Activated T-helper 2 cell treated with anti-CD3 and anti-CD28 coated beads, Interferon-gamma antibody, Interleukin-2, Interleukin-4, amounts not matched to agents 10 μg/mL and 5 μg/mL and 100 μg/mL, durations not matched to agents 14 hours and 24 hours and 36 hours (primary cell): ENCODE data around the gene SLC26A4. TPM values are rescaled to one million over a fixed set of nuclear protein-coding genes. Genes with fewer than 3 reads are reported as not detected.

ENCODE experiments used
- DNase-seq: peaks from one replicate; pipeline ENCODE4 v3.0.0; 2021; ENCODE audit warnings: low spot score
- H3K27ac Mint-ChIP-seq: one replicate; pipeline ENCODE4 v1.8.0; 2021; ENCODE audit warnings: mixed read lengths
- H3K27me3 Mint-ChIP-seq: one replicate; pipeline ENCODE4 v1.8.0; 2021; ENCODE audit warnings: low read depth, mixed read lengths
- H3K36me3 Mint-ChIP-seq: one replicate; pipeline ENCODE4 v1.8.0; 2021; ENCODE audit warnings: low read depth, mixed read lengths
- H3K4me1 Mint-ChIP-seq: one replicate; pipeline ENCODE4 v1.8.0; 2021; ENCODE audit warnings: low read depth, mixed read lengths
- H3K4me3 Mint-ChIP-seq: one replicate; pipeline ENCODE4 v1.8.0; 2021; ENCODE audit warnings: low read depth, mild to moderate bottlenecking, moderate library complexity, mixed read lengths
- H3K9me3 Mint-ChIP-seq: one replicate; pipeline ENCODE4 v1.8.0; 2021; ENCODE audit warnings: mixed read lengths
- intact Hi-C: fragments of 100-400 bp; cut with micrococcal nuclease; formaldehyde crosslinking; loops from one replicate; pipeline ENCODE4 v1.15.1; 2023
- total RNA-seq: library from RNA; stranded (reverse); gene quantifications from 2 replicates; pipeline ENCODE4 v1.2.3, GENCODE V29; 2022

The SLC26A4 gene
- total RNA-seq, 1 donor from 2014 or later, result 3.6 TPM

DNA sequence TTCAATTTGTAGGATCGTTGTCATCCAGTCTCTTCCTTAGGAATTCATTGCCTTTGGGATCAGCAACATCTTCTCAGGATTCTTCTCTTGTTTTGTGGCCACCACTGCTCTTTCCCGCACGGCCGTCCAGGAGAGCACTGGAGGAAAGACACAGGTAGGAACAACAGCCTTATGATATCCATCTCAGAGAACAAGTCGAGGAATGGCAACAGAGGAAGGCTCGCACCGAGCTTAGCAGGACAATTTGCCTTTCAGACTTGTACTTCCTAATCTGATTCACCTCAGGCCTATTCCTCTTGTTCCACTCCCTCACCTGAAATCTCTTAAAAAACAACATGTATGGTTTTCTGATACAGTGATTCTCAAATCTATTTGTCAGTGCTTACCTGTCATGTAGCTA is 29.5 kb downstream of the SLC26A4 start:
- Mint-ChIP-seq H3K4me3 (no peak overlapping the region), H3K9me3 (no peaks in the 10 kb centered on the region), H3K27me3 (no peaks in the 10 kb centered on the region), H3K27ac (no peak overlapping the region), H3K36me3 (peaks cover 8% of the 10 kb centered on the region), H3K4me1 (peaks cover 21% of the 10 kb centered on the region)
- intact Hi-C loops, result no loop called here
- DNase-seq, result no peak

DNA sequence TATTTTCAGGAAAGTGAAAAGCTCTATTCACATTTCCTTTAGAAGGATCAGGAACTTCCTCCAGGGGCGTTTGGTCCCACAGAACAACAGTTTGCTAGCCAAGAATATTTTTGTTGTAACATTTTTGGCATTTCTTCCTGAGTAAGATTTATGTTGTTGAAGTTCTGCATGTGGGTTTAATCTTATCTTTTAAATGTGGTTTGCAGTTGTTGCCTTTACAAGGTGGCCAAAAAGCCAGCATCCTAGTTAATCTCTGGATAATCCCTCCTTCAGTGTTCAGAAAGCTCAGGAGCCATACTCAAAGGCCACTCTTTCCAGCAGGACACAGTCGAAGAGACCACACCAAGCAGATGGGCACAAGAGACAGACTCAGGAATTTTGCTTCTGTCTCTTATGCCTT is 30.0 kb downstream of the SLC26A4 start:
- peaks cover 8% of the 10 kb centered on the region for H3K36me3 Mint-ChIP-seq
- H3K27me3 Mint-ChIP-seq, result no peaks in the 10 kb centered on the region
- DNase-seq, result no peak
- H3K4me3 Mint-ChIP-seq, result no peak overlapping the region
- no peaks in the 10 kb centered on the region for H3K9me3 Mint-ChIP-seq
- H3K27ac Mint-ChIP-seq, result no peak overlapping the region
- intact Hi-C loops, result no loop called here
- H3K4me1 Mint-ChIP-seq, result peaks cover 16% of the 10 kb centered on the region

DNA sequence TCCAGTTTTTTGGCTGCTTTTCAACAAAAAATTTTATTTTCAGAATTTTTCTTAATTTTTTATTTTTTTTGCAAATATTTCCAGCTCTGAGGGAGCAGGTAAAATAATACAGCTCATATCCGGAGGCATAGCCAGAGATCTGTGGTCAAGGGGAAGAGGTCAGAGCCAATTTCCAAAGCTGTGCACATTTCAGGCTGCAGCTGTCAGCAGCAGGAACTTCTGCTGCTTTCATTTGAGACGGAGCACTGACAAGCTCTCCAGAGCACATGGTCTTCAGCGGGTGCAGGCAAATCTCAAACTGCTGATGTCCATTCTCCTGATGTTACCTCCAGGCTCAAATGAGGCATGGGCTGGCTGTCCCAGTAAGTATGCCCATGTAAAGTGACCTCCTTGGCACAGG is 31.1 kb downstream of the SLC26A4 start:
- no peak for DNase-seq
- no peak overlapping the region for H3K27ac Mint-ChIP-seq
- no peaks in the 10 kb centered on the region for H3K27me3 Mint-ChIP-seq
- H3K9me3 Mint-ChIP-seq, result no peaks in the 10 kb centered on the region
- intact Hi-C loops, result no loop called here
- peaks cover 8% of the 10 kb centered on the region for H3K36me3 Mint-ChIP-seq
- peaks cover 10% of the 10 kb centered on the region for H3K4me1 Mint-ChIP-seq
- no peak overlapping the region for H3K4me3 Mint-ChIP-seq

DNA sequence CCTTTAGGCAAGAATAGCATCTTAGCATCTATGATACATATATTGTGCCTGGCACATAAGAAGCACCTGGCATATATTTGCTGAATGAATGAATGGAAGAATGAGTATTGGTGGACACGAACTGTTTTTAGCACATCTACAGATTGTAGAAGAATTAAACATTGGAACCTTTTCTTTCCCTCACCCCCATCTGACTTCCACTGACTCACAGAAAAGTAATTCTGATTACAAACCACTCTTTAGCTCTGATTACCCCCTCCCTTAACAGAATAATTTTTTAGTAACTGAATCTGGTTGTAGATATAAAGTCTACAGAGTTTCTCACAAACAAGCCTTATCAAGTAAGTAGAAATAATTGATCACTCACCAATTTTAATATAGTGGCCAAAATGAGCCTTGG is 31.9 kb downstream of the SLC26A4 start:
- Mint-ChIP-seq H3K4me1 (peaks cover 5% of the 10 kb centered on the region), H3K27me3 (no peaks in the 10 kb centered on the region), H3K27ac (no peak overlapping the region), H3K4me3 (no peak overlapping the region), H3K36me3 (peaks cover 4% of the 10 kb centered on the region), H3K9me3 (no peaks in the 10 kb centered on the region)
- intact Hi-C loops, result no loop called here
- DNase-seq, result no peak

DNA sequence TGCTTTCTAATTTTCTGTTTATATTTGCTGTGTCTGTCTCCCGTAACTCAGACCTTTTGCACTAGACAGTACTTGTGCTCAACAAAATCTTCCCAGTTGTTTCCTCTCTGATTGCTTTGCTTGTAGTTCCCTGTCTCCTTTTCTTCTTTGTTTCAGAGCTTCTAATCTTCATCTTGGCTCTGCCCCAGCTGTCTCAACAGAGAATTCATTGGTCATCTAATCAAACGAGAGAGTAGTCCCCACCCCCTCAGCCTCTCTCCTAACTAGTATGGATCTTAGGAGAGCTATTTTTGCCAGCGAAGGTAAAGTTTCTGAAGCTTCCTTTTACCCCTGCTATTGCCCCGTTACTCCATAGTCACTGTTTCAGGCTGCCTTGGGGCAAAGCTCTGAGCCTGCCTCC is 32.8 kb downstream of the SLC26A4 start:
- H3K27ac Mint-ChIP-seq, result no peak overlapping the region
- H3K27me3 Mint-ChIP-seq, result no peaks in the 10 kb centered on the region
- DNase-seq, result no peak
- H3K4me3 Mint-ChIP-seq, result no peak overlapping the region
- H3K4me1 Mint-ChIP-seq, result peaks cover 3% of the 10 kb centered on the region
- peaks cover 4% of the 10 kb centered on the region for H3K36me3 Mint-ChIP-seq
- H3K9me3 Mint-ChIP-seq, result no peaks in the 10 kb centered on the region
- intact Hi-C loops, result no loop called here

DNA sequence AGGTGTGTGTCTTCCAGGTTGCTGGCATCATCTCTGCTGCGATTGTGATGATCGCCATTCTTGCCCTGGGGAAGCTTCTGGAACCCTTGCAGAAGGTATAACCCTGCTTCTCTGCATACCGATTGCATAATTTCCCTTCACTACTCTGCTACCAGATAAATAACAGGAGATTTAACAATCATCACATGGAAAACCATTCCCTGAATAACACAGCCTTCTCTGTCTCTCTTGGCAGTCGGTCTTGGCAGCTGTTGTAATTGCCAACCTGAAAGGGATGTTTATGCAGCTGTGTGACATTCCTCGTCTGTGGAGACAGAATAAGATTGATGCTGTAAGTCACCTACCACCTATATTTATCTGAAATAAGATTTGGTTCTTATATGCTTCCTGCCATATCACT is 33.8 kb downstream of the SLC26A4 start:
- no peak overlapping the region for H3K27ac Mint-ChIP-seq
- intact Hi-C loops, result no loop called here
- no peak for DNase-seq
- H3K4me3 Mint-ChIP-seq, result no peak overlapping the region
- no peaks in the 10 kb centered on the region for H3K27me3 Mint-ChIP-seq
- peaks cover 4% of the 10 kb centered on the region for H3K36me3 Mint-ChIP-seq
- H3K4me1 Mint-ChIP-seq, result peaks cover 3% of the 10 kb centered on the region
- no peaks in the 10 kb centered on the region for H3K9me3 Mint-ChIP-seq

DNA sequence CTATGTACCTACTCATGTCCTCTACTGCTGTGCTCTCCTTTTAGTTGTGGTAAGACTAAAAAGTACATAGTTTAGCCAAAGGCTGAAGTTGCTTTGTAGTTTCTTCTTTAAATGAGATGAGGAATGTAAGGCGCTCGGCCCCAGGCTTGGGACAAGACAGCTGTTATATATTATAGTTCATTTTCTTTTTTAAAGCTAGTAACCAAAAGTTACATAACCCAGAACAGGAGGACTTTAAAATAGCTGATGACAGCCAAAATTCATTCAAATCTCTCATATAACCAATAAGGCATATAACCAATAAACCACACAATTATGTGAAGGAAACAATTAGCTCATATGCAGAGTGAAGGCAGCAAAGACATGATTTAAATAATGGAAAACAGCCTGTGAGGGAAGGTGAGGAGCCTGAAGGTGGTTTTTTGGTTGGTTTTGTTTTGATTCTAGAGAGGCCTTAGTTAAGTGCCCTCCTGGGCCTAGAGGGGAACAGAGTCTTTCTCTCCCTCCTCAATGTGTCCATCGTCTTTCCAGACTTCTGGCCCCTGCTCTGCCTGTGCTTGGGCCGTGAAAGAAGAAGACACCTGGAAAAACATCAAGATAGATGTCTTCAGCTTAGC is 35.8 kb downstream of the SLC26A4 start:
- Mint-ChIP-seq H3K4me3 (no peak overlapping the region), H3K4me1 (peaks cover 1% of the 10 kb centered on the region), H3K36me3 (peaks cover 4% of the 10 kb centered on the region), H3K27ac (no peak overlapping the region), H3K9me3 (no peaks in the 10 kb centered on the region), H3K27me3 (no peaks in the 10 kb centered on the region)
- intact Hi-C loops, result no loop called here
- no peak for DNase-seq

DNA sequence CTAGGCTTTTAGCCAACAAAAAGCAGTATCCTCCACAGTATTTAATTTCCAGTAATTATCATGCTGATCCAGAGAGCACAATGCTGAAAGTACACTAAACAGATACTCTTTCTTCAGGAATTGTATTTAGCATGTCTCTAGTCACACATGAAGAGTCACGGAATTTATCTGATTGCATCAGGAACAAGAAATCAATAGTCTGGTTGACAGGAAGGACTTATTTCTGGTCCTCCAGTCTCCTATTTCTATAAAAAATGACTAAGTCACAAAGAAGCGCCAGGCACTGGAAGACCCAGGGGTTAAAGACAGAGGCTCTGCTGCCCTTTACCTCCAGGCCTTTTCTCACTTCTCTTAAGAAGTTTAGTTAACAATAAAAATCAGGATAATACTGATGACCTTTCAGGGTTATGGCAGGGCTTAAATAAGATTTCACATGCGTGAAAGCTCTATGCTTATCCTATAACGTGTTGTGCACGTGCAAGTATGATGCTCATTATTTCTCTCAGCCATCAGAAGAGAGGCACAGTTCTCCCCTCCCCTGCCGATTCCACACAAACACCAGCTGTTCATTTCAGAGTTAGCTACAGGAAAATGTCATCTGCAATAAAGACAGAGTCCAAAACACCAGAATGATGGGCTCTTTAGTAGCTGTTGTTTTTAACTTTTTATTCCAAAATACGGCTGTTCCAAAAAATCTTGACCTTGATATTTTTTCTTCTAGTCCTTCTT is 36.9 kb downstream of the SLC26A4 start:
- Mint-ChIP-seq H3K27me3 (no peaks in the 10 kb centered on the region), H3K9me3 (no peaks in the 10 kb centered on the region), H3K4me1 (peaks cover 1% of the 10 kb centered on the region), H3K27ac (no peak overlapping the region), H3K4me3 (no peak overlapping the region), H3K36me3 (peaks cover 4% of the 10 kb centered on the region)
- intact Hi-C loops, result no loop called here
- no peak for DNase-seq

DNA sequence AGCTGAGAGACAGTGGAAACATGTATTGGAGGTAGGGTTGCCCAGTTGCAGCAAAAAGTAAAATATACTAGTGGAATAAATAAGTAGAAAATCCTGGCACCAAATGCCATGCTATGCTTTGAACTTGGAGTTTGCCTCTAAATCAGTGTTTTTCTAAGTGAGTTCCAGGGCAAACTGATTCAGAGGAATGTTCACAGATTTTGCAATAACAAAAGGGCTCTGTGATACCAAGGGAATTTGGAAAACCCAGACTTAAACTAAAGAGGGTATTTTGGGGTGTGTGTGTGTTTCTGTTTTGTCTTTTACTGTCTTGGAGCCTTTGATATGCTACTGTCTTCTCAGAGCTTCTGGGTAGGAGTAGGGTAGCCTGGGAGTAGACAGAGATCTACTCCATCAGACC is 39.9 kb downstream of the SLC26A4 start:
- intact Hi-C loops, result no loop called here
- H3K9me3 Mint-ChIP-seq, result no peaks in the 10 kb centered on the region
- no peak for DNase-seq
- peaks cover 4% of the 10 kb centered on the region for H3K36me3 Mint-ChIP-seq
- no peak overlapping the region for H3K27ac Mint-ChIP-seq
- peaks cover 6% of the 10 kb centered on the region for H3K4me1 Mint-ChIP-seq
- H3K27me3 Mint-ChIP-seq, result no peaks in the 10 kb centered on the region
- no peak overlapping the region for H3K4me3 Mint-ChIP-seq

DNA sequence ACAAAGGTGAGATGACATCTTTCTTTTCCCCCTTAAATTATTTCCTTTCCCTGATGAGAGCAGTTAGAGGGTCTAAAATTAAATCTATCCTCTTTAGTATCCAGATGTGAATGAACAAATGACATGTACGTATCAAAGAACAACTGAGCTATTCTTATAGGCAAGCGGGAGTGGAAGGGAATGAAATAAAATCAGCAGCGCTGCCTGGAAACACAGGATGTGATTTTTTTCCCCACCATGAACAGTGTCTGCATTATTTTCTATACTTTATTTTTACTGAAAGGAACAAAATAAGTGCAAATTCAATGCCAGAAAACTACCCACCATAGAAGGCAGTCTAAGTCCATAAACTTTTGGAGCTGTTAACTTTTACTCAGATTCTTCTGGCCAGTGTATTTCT is 40.6 kb downstream of the SLC26A4 start:
- Mint-ChIP-seq H3K27ac (no peak overlapping the region), H3K36me3 (peaks cover 4% of the 10 kb centered on the region), H3K9me3 (no peaks in the 10 kb centered on the region), H3K4me1 (peaks cover 6% of the 10 kb centered on the region), H3K4me3 (no peak overlapping the region), H3K27me3 (no peaks in the 10 kb centered on the region)
- no peak for DNase-seq
- intact Hi-C loops, result no loop called here

DNA sequence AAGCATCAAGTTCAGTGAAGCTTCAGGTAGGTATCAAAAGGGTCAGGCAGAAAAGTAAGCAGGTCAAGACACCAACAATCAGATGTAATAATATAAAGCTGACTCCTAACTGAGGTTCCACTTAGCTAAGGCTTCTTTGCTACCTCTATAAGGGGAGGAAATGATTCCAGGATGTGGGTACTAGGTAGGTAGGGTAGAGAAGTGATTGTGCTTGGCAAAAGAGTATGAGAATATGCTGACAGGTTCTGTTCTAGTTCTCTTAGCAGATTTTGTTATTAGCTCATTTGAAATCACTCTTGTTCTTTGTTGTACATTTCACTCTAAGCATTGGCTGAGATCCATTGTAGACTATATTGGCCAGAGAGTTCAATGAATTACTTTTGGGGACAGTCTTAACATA is 42.6 kb downstream of the SLC26A4 start:
- no peak overlapping the region for H3K27ac Mint-ChIP-seq
- intact Hi-C loops, result no loop called here
- no peaks in the 10 kb centered on the region for H3K9me3 Mint-ChIP-seq
- peaks cover 4% of the 10 kb centered on the region for H3K4me1 Mint-ChIP-seq
- H3K4me3 Mint-ChIP-seq, result no peak overlapping the region
- H3K27me3 Mint-ChIP-seq, result no peaks in the 10 kb centered on the region
- DNase-seq, result no peak
- peaks cover 4% of the 10 kb centered on the region for H3K36me3 Mint-ChIP-seq

DNA sequence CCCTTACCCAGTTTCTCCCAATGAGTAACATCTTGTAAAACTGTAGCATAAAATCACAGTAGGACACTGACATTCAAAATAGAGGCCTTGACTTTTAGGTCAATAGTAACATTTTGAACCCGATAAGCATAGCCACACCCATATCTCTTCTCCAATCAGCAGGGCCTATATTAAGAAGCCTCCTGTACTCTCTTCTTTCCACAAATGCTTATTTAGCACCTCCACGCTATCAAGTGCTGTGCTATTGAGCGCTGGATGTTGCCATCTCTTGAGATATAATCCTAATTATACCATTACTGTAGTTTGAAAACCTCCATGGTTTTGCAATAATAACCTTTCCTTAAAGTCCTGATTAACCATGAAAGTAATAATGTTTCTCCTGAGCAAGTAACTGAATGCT is 43.2 kb downstream of the SLC26A4 start:
- no peak overlapping the region for H3K4me3 Mint-ChIP-seq
- H3K27me3 Mint-ChIP-seq, result no peaks in the 10 kb centered on the region
- intact Hi-C loops, result no loop called here
- DNase-seq, result no peak
- peaks cover 6% of the 10 kb centered on the region for H3K36me3 Mint-ChIP-seq
- peaks cover 4% of the 10 kb centered on the region for H3K4me1 Mint-ChIP-seq
- H3K9me3 Mint-ChIP-seq, result no peaks in the 10 kb centered on the region
- H3K27ac Mint-ChIP-seq, result no peak overlapping the region

DNA sequence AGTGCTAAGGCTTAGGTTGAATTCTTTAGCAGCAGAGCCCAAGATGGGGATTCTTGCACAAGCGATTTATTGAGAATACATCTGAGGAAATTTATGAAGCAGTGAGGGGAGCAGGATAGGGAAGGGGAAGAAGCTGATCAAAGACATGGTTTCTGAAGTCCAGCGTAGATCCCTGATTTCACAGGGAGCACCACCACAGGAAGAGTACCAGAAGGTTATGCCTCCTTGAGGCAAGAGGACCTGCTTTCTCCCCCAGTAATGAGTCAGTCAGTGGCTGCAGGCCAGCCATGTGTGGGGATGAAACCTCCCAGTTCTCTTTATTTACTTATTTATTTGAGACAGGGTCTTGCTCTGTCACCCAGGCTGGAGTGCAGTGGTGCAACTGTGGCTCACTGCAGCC is 48.3 kb downstream of the SLC26A4 start:
- Mint-ChIP-seq H3K36me3 (peaks cover 6% of the 10 kb centered on the region), H3K27me3 (no peaks in the 10 kb centered on the region), H3K4me1 (no peaks in the 10 kb centered on the region)

More for the DNA sequence above, 48.3 kb downstream of the SLC26A4 start:
- Mint-ChIP-seq H3K4me3 (no peak overlapping the region), H3K27ac (no peak overlapping the region), H3K9me3 (no peaks in the 10 kb centered on the region)
- DNase-seq, result no peak
- intact Hi-C loops, result no loop called here
